K562 (cell line): ENCODE measurements around the gene TPSG1. TPM values are rescaled to one million over a fixed set of nuclear protein-coding genes. Genes with fewer than 3 reads are reported as not detected.

ENCODE experiments used
- ATAC-seq: fragments of 200-7000 bp; cut with Tn5 transposase; 3 replicates; pipeline ENCODE4 v1.9.1; 2020; ENCODE audit warnings: moderate library complexity
- BruUV-seq: library from RNA; stranded (reverse); fragments of 400-500 nt; replicated peaks from 2 replicates; lab custom pipeline; 2021; lab: Mats Ljungman, UMichigan
- CTCF ChIA-PET: fragments of 300-600 bp; formaldehyde crosslinking; extraction: SDS; loops from one replicate; lab custom pipeline; 2021; ENCODE audit warnings: low intra/inter-chr PET ratio; lab: Yijun Ruan, JAX
- POLR2A ChIA-PET: fragments of 300-600, 350-650 bp; sonication (Branson Sonifier 250); formaldehyde crosslinking; extraction: SDS; loops from one replicate; lab custom pipeline; 2021; ENCODE audit warnings: antibody characterized with exemption, inconsistent platforms; lab: Yijun Ruan, JAX
- DNase-seq, 4 experiments: peaks; one replicate each; pipeline versions ENCODE4 v3.0.0 to v3.0.0-alpha.2; 2011 to 2018; ENCODE audit warnings: low spot score in 3 of 4, mixed read lengths in 3 of 4; ENCODE audit errors: extremely low read depth in 1 of 4
- FAIRE-seq: peaks from 2 replicates; lab custom pipeline; 2011; peaks lifted over from hg19 to GRCh38; lab: Jason Lieb, UNC
- H2AFZ ChIP-seq: 2 replicates; pipeline ENCODE4 v1.6.0; 2011; ENCODE audit warnings: low read depth, low read length, control low read depth, inconsistent platforms
- H3K27ac ChIP-seq: fragments of 200-600 bp; 3 replicates; pipeline ENCODE4 v1.8.0; 2011; ENCODE audit warnings: low read depth, mild to moderate bottlenecking, control low read depth, inconsistent platforms, low read length, moderate library complexity, mixed read lengths; ENCODE audit errors: extremely low read depth
- H3K27me3 ChIP-seq, 2 experiments: fragments of 300-600 bp in 1 of 2; 2 replicates in 1 of 2; 3 replicates in 1 of 2; pipeline versions ENCODE4 v1.6.0 to v1.8.0; 2011; ENCODE audit warnings: inconsistent platforms in 2 of 2, low read length in 2 of 2, mild to moderate bottlenecking in 1 of 2, mixed read lengths in 1 of 2, moderate library complexity in 1 of 2; ENCODE audit not compliant: control insufficient read depth in 2 of 2, insufficient read depth in 2 of 2
- H3K36me3 ChIP-seq: fragments of 300-600 bp; 3 replicates; pipeline ENCODE4 v1.8.0; 2011; ENCODE audit warnings: mild to moderate bottlenecking, low read length, inconsistent platforms; ENCODE audit not compliant: control insufficient read depth, insufficient read depth
- H3K4me1 ChIP-seq, 2 experiments: fragments of 200-600 bp in 1 of 2; replicated peaks in 1 of 2; 2 replicates in 1 of 2; 3 replicates in 1 of 2; pipeline versions ENCODE4 v1.5.1 to v1.8.0; 2011; ENCODE audit warnings: inconsistent platforms in 2 of 2, low read length in 2 of 2, mild to moderate bottlenecking in 1 of 2, mixed read lengths in 1 of 2, moderate library complexity in 1 of 2; ENCODE audit not compliant: control insufficient read depth in 2 of 2, insufficient read depth in 2 of 2
- H3K4me2 ChIP-seq: 2 replicates; pipeline ENCODE4 v1.6.1; 2011; ENCODE audit warnings: low read length, control low read depth, inconsistent platforms, mixed read lengths; ENCODE audit not compliant: insufficient read depth
- H3K4me3 ChIP-seq: fragments of 200-600 bp; sonication (generic), shearing (Covaris generic); 2 replicates; pipeline ENCODE4 v1.5.1; 2016; ENCODE audit warnings: control low read depth, inconsistent platforms
- H3K79me2 ChIP-seq: fragments of 200-600 bp; 3 replicates; pipeline ENCODE4 v1.8.0; 2011; ENCODE audit warnings: low read length, inconsistent platforms; ENCODE audit not compliant: control insufficient read depth, insufficient read depth
- H3K9ac ChIP-seq, 2 experiments: 2 replicates each; pipeline versions ENCODE4 v1.6.0 to v1.6.1; 2011; ENCODE audit warnings: low read depth in 2 of 2, low read length in 2 of 2, control low read depth in 1 of 2, inconsistent platforms in 1 of 2, mild to moderate bottlenecking in 1 of 2, mixed read lengths in 1 of 2; ENCODE audit not compliant: insufficient read depth in 1 of 2
- H3K9me1 ChIP-seq: one replicate; pipeline ENCODE4 v1.6.0; 2011; ENCODE audit warnings: inconsistent platforms, mild to moderate bottlenecking, low read length, moderate library complexity; ENCODE audit not compliant: control insufficient read depth, insufficient read depth
- H3K9me3 ChIP-seq: replicated peaks from 2 replicates; pipeline ENCODE4 v1.5.1; 2011; ENCODE audit warnings: low read depth, low read length, inconsistent platforms; ENCODE audit not compliant: control insufficient read depth, insufficient read depth
- H4K20me1 ChIP-seq: replicated peaks from 2 replicates; pipeline ENCODE4 v1.6.1; 2011; ENCODE audit warnings: low read length, inconsistent platforms, mixed read lengths; ENCODE audit not compliant: control insufficient read depth, insufficient read depth
- E2F6 ChIP-seq, 2 experiments: IDR thresholded peaks; 2 replicates each; pipeline ENCODE4 v1.6.1; 2011; ENCODE audit warnings: borderline replicate concordance in 1 of 2, control low read depth in 1 of 2, low read depth in 1 of 2, low read length in 1 of 2, mild to moderate bottlenecking in 1 of 2, mixed read lengths in 1 of 2, moderate library complexity in 1 of 2; ENCODE audit not compliant: insufficient read depth in 1 of 2, insufficient read length in 1 of 2, poor library complexity in 1 of 2, severe bottlenecking in 1 of 2; ENCODE audit errors: extremely low read depth in 1 of 2
- HMGXB4 ChIP-seq: sonication (generic); formaldehyde crosslinking; IDR thresholded peaks from 2 replicates; pipeline ENCODE4 v1.8.1; 2023; ENCODE audit warnings: mild to moderate bottlenecking, missing genetic modification reagents
- SP1 ChIP-seq: sonication (generic); formaldehyde crosslinking; IDR thresholded peaks from 2 replicates; pipeline ENCODE4 v1.8.1; 2022; ENCODE audit warnings: mild to moderate bottlenecking, missing genetic modification reagents
- TCF15 ChIP-seq: fragments of 250-450 bp; sonication (Bioruptor Pico); IDR thresholded peaks from 2 replicates; pipeline ENCODE4 v1.8.0; 2022; ENCODE audit warnings: moderate library complexity, mild to moderate bottlenecking, inconsistent platforms
- USF1 ChIP-seq: sonication (generic); formaldehyde crosslinking; IDR thresholded peaks from 2 replicates; pipeline ENCODE4 v1.9.0; 2022; ENCODE audit warnings: mild to moderate bottlenecking, missing genetic modification reagents
- ZKSCAN3 ChIP-seq: fragments of 250-450 bp; sonication (Bioruptor Pico); IDR thresholded peaks from 2 replicates; pipeline ENCODE4 v1.4.0; 2020
- ZNF407 ChIP-seq: fragments of 450-650 bp; IDR thresholded peaks from 2 replicates; pipeline ENCODE4 v1.6.1; 2016; ENCODE audit warnings: low read depth
- WGBS: fragments of 100-300 bp; shearing (Covaris generic); methylation state at CpG from one replicate; pipeline ENCODE4 v1.1.6; 2016; ENCODE audit warnings: low coverage, mixed read lengths; ENCODE audit not compliant: insufficient coverage; ENCODE audit errors: missing lambda C conversion rate; 5-methylcytosine and 5-hydroxymethylcytosine counted together
- in situ Hi-C: fragments of 300-500 bp; cut with MboI; formaldehyde crosslinking; loops from 4 replicates; pipeline ENCODE4 v1.15.0; 2018; ENCODE audit warnings: inconsistent platforms, mixed read lengths
- intact Hi-C: fragments of 100-400 bp; cut with micrococcal nuclease; formaldehyde crosslinking; loops from 2 replicates; pipeline ENCODE4 v1.14.2; 2022
- polyA plus RNA-seq, 8 experiments: library from polyadenylated mRNA; depleted of rRNA in 4 of 8; stranded (reverse) in 5 of 8; unstranded in 3 of 8; fragments of >200 nt; fragmentation: Nextera tagmentation in 2 of 8; fragmentation: Illumina TruSeq in 1 of 8; extraction: Ambion mirVana in 2 of 8; extraction: Trizol in 1 of 8; gene quantifications; 2 replicates each; pipeline versions ENCODE4 v1.2.1 to v1.2.3, GENCODE V29; 2011 to 2014; ENCODE audit warnings: inconsistent platforms in 1 of 8, missing spikeins in 1 of 8
- total RNA-seq, 7 experiments: library from RNA; depleted of rRNA in 6 of 7; stranded (reverse); fragments of >200 nt in 6 of 7; fragmentation: Illumina TruSeq in 2 of 7; extraction: Trizol in 2 of 7; gene quantifications; 2 replicates each; pipeline versions ENCODE4 v1.2.1 to v1.2.3, GENCODE V29; 2011 to 2021; ENCODE audit warnings: low replicate concordance in 1 of 7

TPSG1 gene
- total and polyA plus RNA-seq, 9 of the 15 experiments (the other 6 are each of a cell fraction or from before 2014, with no cell fraction given): not detected

GRCh38 chr16:1216681-1217400, 8.2 kb downstream of the TPSG1 start:
- no peak overlapping the region for H2AFZ ChIP-seq
- peaks cover 52 to 91% of the 10 kb centered on the region in 2 experiments for H3K27me3 ChIP-seq
- no peak for FAIRE-seq
- no peak for DNase-seq
- H3K4me1 ChIP-seq: peaks cover 0 to 71% of the 10 kb centered on the region in 2 experiments; a peak in 2 of 5 replicates
- H3K27ac ChIP-seq: no peak overlapping the region
- H3K9ac ChIP-seq: no peak overlapping the region
- ChIA-PET POLR2A (interaction anchor here (1.0 kb wide), 1 partner anchor 9 kb away, joined by 3 read pairs; no protein-coding TSS in a partner anchor), CTCF (no interaction called here)
- WGBS: 4% methylated on average over 28 of the region's 32 CpGs
- no peaks in the 10 kb centered on the region for H3K36me3 ChIP-seq
- H3K79me2 ChIP-seq: no peaks in the 10 kb centered on the region
- H3K9me3 ChIP-seq: no peaks in the 10 kb centered on the region
- H3K4me2 ChIP-seq: no peak overlapping the region
- ATAC-seq: no peak
- intact Hi-C loops (no loop called here), in situ Hi-C loops (no loop called here)
- no TSS peak for BruUV-seq
- no peak overlapping the region for H3K4me3 ChIP-seq
- no peaks in the 10 kb centered on the region for H3K9me1 ChIP-seq
- peaks cover 8% of the 10 kb centered on the region for H4K20me1 ChIP-seq
- TF ChIP-seq ZKSCAN3 (CRISPR knock-in tag) (no peak), E2F6 (IDR thresholded peaks at IDR 0.05; ENCODE audit: borderline replicate concordance in 1 of 2, extremely low read depth in 1 of 2, insufficient read depth in 1 of 2, insufficient read length in 1 of 2, low read depth in 1 of 2, low read length in 1 of 2, poor library complexity in 1 of 2, severe bottlenecking in 1 of 2) (peak in 1 of 2 experiments; percentile 38), HMGXB4 (no peak), SP1 (CRISPR knock-in tag) (no peak), TCF15 (CRISPR knock-in tag) (no peak), USF1 (CRISPR knock-in tag) (peak; percentile 42; the same call in 1 of the 2 replicates), ZNF407 (no peak)
